Inferior parietal cortex (tissue), 1 donor: ENCODE results near the gene ZNF487.
"Not testable (repeated sequence)": the region's sequence is repeated elsewhere in the genome, so short reads cannot be mapped to it uniquely, and the experiment has no call there.

Source experiments
- DNase-seq: peaks from one replicate; pipeline ENCODE4 v3.0.0-alpha.2; 2016; ENCODE audit errors: extremely low spot score

The ZNF487 gene

GRCh38 chr10:43437141-43437870 is 395 bp downstream of the ZNF487 start:
- no peak for DNase-seq

- no peak for DNase-seq
Measured at GRCh38 chr10:43440463-43441134, 3.7 kb downstream of the ZNF487 start.

GRCh38 chr10:43444323-43444722 is 7.4 kb downstream of the ZNF487 start:
- no peak for DNase-seq

GRCh38 chr10:43444897-43445466 is 8.1 kb downstream of the ZNF487 start:
- DNase-seq, result no peak

- not testable (repeated sequence) for DNase-seq
Measured at GRCh38 chr10:43446219-43447017, 9.5 kb downstream of the ZNF487 start.

GRCh38 chr10:43448742-43449141 is 11.8 kb downstream of the ZNF487 start:
- no peak for DNase-seq

GRCh38 chr10:43452356-43452914 is 15.5 kb downstream of the ZNF487 start:
- DNase-seq, result no peak

- DNase-seq, result no peak
Measured at GRCh38 chr10:43453266-43453831, 16.4 kb downstream of the ZNF487 start.

GRCh38 chr10:43454025-43454424 is 17.1 kb downstream of the ZNF487 start:
- DNase-seq, result not testable (repeated sequence)

- DNase-seq, result not testable (repeated sequence)
Measured at GRCh38 chr10:43456561-43456960, 19.6 kb downstream of the ZNF487 start.

- no peak for DNase-seq
Measured at GRCh38 chr10:43458227-43458626, 21.3 kb downstream of the ZNF487 start.

GRCh38 chr10:43461950-43462349 is 25.0 kb downstream of the ZNF487 start:
- DNase-seq, result peak; percentile 92

GRCh38 chr10:43465086-43465735 is 28.3 kb downstream of the ZNF487 start:
- not testable (repeated sequence) for DNase-seq

- DNase-seq, result not testable (repeated sequence)
Measured at GRCh38 chr10:43465736-43466120, 28.8 kb downstream of the ZNF487 start.

GRCh38 chr10:43471146-43471545 is 34.2 kb downstream of the ZNF487 start:
- DNase-seq, result no peak

- no peak for DNase-seq
Measured at GRCh38 chr10:43471935-43472720, 35.2 kb downstream of the ZNF487 start.

GRCh38 chr10:43479275-43479674 is 42.4 kb downstream of the ZNF487 start:
- DNase-seq, result no peak

GRCh38 chr10:43482319-43483078 is 45.6 kb downstream of the ZNF487 start:
- DNase-seq, result no peak

- no peak for DNase-seq
Measured at GRCh38 chr10:43491855-43492254, 54.9 kb downstream of the ZNF487 start.
